NCI-H446 treated with DMSO at 0.1 percent for 48 hours (cell line): ENCODE data around the gene FABP1.

Experiments
- DNase-seq: peaks from one replicate; lab custom pipeline; 2025; lab: John Stamatoyannopoulos, UW

Gene FABP1

GRCh38 chr2:88078643-88079172, 49.2 kb downstream of the FABP1 start:
- no peak for DNase-seq

GRCh38 chr2:88077080-88077479, 50.8 kb downstream of the FABP1 start:
- no peak for DNase-seq

GRCh38 chr2:88074854-88075292, 53.0 kb downstream of the FABP1 start:
- no peak for DNase-seq

GRCh38 chr2:88074150-88074549, 53.7 kb downstream of the FABP1 start:
- DNase-seq, result no peak
